HUES64 (cell line): ENCODE measurements around the gene CHI3L2.

Source experiments
- H3K27ac ChIP-seq: 2 replicates; pipeline ENCODE4 v1.7.0; 2013; ENCODE audit warnings: low read depth, low read length, inconsistent platforms
- H3K27me3 ChIP-seq: 2 replicates; pipeline ENCODE4 v1.6.1; 2013; ENCODE audit warnings: mild to moderate bottlenecking, low read length; ENCODE audit not compliant: insufficient read depth
- H3K36me3 ChIP-seq: 2 replicates; pipeline ENCODE4 v1.6.1; 2013; ENCODE audit warnings: mild to moderate bottlenecking, low read length; ENCODE audit not compliant: insufficient read depth
- H3K4me1 ChIP-seq: 2 replicates; pipeline ENCODE4 v1.6.1; 2013; ENCODE audit warnings: mild to moderate bottlenecking, low read length, moderate library complexity; ENCODE audit not compliant: insufficient read depth
- H3K4me3 ChIP-seq: 2 replicates; pipeline ENCODE4 v1.5.1; 2013; ENCODE audit warnings: mild to moderate bottlenecking, low read length, moderate library complexity
- H3K9ac ChIP-seq: 2 replicates; pipeline ENCODE4 v1.6.1; 2013; ENCODE audit warnings: mild to moderate bottlenecking, low read depth, low read length
- H3K9me3 ChIP-seq: 2 replicates; pipeline ENCODE4 v1.6.1; 2013; ENCODE audit warnings: low read depth, low read length; ENCODE audit not compliant: insufficient read depth
- WGBS: fragments of 150-250, 120-280 bp; methylation state at CpG from one replicate; pipeline ENCODE4 v1.1.7; 2013; ENCODE audit warnings: missing lambda C conversion rate; 5-methylcytosine and 5-hydroxymethylcytosine counted together

Gene CHI3L2

GRCh38 chr1:111286912-111287311 is 59.4 kb downstream of the CHI3L2 start:
- no peaks in the 10 kb centered on the region for H3K9me3 ChIP-seq
- no peak overlapping the region for H3K27ac ChIP-seq
- no peaks in the 10 kb centered on the region for H3K36me3 ChIP-seq
- 36% methylated on average over 1 of the region's 1 CpG for WGBS
- H3K4me1 ChIP-seq: no peaks in the 10 kb centered on the region
- no peaks in the 10 kb centered on the region for H3K27me3 ChIP-seq
- H3K4me3 ChIP-seq: no peak overlapping the region
- no peak overlapping the region for H3K9ac ChIP-seq

- 82% methylated on average over 4 of the region's 5 CpGs for WGBS
- Histone ChIP-seq H3K27me3 (no peaks in the 10 kb centered on the region), H3K9me3 (no peaks in the 10 kb centered on the region)
Observed at GRCh38 chr1:111289371-111289770, 61.9 kb downstream of the CHI3L2 start.

GRCh38 chr1:111290104-111290503 is 62.6 kb downstream of the CHI3L2 start:
- H3K9ac ChIP-seq: no peak overlapping the region
- no peaks in the 10 kb centered on the region for H3K9me3 ChIP-seq
- no peaks in the 10 kb centered on the region for H3K36me3 ChIP-seq
- no peaks in the 10 kb centered on the region for H3K4me1 ChIP-seq
- H3K4me3 ChIP-seq: no peak overlapping the region
- no peak overlapping the region for H3K27ac ChIP-seq
- 82% methylated on average over 3 of the region's 3 CpGs for WGBS
- no peaks in the 10 kb centered on the region for H3K27me3 ChIP-seq

More at GRCh38 chr1:111289371-111289770, 61.9 kb downstream of the CHI3L2 start:
- H3K9ac ChIP-seq: no peak overlapping the region
- H3K4me1 ChIP-seq: no peaks in the 10 kb centered on the region
- no peak overlapping the region for H3K27ac ChIP-seq
- no peaks in the 10 kb centered on the region for H3K36me3 ChIP-seq
- no peak overlapping the region for H3K4me3 ChIP-seq

- Histone ChIP-seq H3K27me3 (no peaks in the 10 kb centered on the region), H3K36me3 (no peaks in the 10 kb centered on the region)
- 91% methylated on average over 7 of the region's 7 CpGs for WGBS
Observed at GRCh38 chr1:111290630-111291029, 63.1 kb downstream of the CHI3L2 start, which contains the start of gene CHIA. Gene CHIA (plus strand): TSS chr1:111290851. CDS start chr1:111310468, 19,617 bp downstream.

More at GRCh38 chr1:111290630-111291029, 63.1 kb downstream of the CHI3L2 start, which contains the start of gene CHIA:
- Histone ChIP-seq H3K27ac (no peak within 1 kb of the TSS), H3K4me3 (no peak within 1 kb of the TSS), H3K4me1 (no peaks in the 10 kb centered on the region), H3K9ac (no peak within 1 kb of the TSS), H3K9me3 (peaks cover 4% of the 10 kb centered on the region; the same call in 1 of the 2 replicates)
